Brain microvascular endothelial cell (primary cell): Measurements from ENCODE around the gene GDAP1L1.
A peak's percentile ranks its signal among the peaks of the same experiment; 100 is the strongest.

Experiments
- DNase-seq: peaks from one replicate; pipeline ENCODE4 v3.0.0-alpha.2; 2020
- H3K27ac ChIP-seq: fragments of 250-450 bp; sonication (Bioruptor Pico); 2 replicates; pipeline ENCODE4 v1.5.1; 2020; ENCODE audit warnings: mild to moderate bottlenecking, moderate library complexity
- H3K27me3 ChIP-seq: fragments of 250-450 bp; sonication (Bioruptor Pico); replicated peaks from 2 replicates; pipeline ENCODE4 v1.5.1; 2020; ENCODE audit warnings: mild to moderate bottlenecking
- H3K36me3 ChIP-seq: fragments of 250-450 bp; sonication (Bioruptor Pico); replicated peaks from 2 replicates; pipeline ENCODE4 v1.5.1; 2020; ENCODE audit warnings: mild to moderate bottlenecking
- H3K4me3 ChIP-seq: 2 replicates; pipeline ENCODE4 v1.5.1; 2011; ENCODE audit warnings: low read depth, mild to moderate bottlenecking, control low read depth, low read length, moderate library complexity
- CTCF ChIP-seq: IDR thresholded peaks from 2 replicates; pipeline ENCODE4 v1.5.1; 2011; ENCODE audit warnings: low read depth, mild to moderate bottlenecking, moderate library complexity, low read length, control low read depth, inconsistent platforms; ENCODE audit errors: missing control alignments
- in situ Hi-C: cut with HindIII; loops from 2 replicates; pipeline ENCODE4 v1.10.0; 2017; ENCODE audit warnings: low sequenced_read_pairs, low pct_ligation_motif_present

GDAP1L1 gene

DNA sequence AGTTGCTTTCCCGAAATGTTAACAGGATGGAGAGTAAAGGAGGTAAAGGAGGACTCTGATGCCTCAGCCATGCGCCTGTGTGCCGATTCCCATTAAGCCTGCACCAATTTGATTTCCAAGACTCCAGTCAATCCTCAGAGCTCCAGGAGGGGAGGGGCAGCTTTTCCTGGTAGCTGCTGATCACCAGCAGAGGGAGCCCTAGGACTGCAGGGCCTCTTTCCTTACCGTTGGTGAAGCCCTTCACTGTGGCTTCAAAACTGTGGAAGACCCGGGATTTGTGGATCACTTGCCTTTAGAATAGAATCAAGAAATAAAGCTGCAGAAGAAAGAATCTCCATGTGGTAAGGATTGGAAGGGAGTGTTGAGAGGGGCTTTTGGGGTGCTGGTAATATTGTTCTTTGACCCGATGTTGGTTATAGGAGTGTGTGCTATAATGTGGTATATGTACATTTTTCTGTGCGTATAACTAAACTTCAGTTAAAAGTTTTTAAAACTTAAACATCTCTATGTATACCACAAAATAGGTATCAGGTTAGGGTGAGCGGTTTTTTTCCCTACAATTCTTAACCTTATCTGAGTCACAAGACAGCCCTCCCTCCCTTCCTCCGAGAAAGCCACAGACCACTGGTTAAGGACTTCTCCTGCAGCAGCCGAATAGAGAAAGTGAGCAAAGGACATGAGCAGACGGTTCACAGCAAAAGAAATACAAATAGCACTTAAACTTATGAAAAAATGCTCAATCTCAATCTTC, 29.6 kb upstream of the GDAP1L1 start:
- Histone ChIP-seq H3K27ac (no peak overlapping the region), H3K4me3 (no peak overlapping the region), H3K36me3 (no peaks in the 10 kb centered on the region), H3K27me3 (no peaks in the 10 kb centered on the region)
- TF ChIP-seq CTCF: peak; percentile 98
- DNase-seq: peak; percentile 58
- in situ Hi-C loops: no loop called here

GRCh38 chr20:44218446-44218845, 28.7 kb upstream of the GDAP1L1 start:
- no peak for DNase-seq
- TF ChIP-seq CTCF: no peak
- in situ Hi-C loops: no loop called here
- Histone ChIP-seq H3K36me3 (no peaks in the 10 kb centered on the region), H3K27me3 (no peaks in the 10 kb centered on the region), H3K27ac (no peak overlapping the region), H3K4me3 (no peak overlapping the region)

DNA sequence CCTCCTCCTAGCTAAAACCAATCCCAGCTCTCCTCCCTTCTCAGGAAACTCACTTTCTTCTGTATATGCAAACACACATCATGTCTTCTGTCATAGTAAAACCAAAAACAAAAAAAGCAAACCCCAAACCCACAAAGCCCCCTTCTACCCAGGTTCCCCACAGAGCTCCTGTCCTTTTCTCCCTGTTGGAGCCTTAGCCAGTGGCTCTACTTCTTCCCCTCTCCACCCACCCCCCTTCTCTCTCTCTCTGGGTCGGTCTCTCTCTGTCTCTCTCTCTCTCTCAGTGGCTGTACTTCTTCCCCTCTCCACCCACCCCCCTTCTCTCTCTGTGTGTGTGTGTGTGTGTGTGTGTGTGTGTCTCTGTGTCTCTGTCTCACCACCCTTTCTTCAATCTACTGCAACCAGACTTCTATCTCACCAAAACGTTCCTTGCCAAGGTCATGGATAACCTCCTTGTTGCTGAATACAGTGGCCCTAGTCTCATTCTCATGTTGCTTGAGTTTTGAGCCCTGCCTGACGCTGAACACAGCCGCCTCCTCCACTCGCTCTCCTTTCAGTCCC, 27.9 kb upstream of the GDAP1L1 start:
- no peak overlapping the region for H3K27ac ChIP-seq
- TF ChIP-seq CTCF: no peak

DNA sequence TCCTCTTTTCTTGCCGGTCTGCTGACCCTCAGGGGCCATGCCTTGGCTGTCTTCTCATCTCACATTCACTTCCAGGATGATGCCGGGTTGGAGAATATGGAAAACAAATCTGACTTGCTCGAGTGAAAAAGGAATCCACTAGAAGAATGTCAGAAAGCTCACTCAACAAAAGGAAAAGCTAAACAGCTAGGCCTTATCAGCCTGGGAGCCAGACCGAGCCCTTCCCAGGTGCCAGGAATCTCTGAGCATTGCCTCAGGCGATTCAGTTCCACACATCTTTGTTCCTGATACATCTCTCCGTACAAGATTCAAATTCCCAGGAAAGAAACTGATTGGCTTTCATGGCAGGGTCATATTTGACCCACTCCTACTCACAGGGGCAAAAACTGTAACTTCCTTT, 27.3 kb upstream of the GDAP1L1 start:
- H3K36me3 ChIP-seq: no peaks in the 10 kb centered on the region
- in situ Hi-C loops: no loop called here
- H3K27me3 ChIP-seq: no peaks in the 10 kb centered on the region
- DNase-seq: no peak
- H3K4me3 ChIP-seq: no peak overlapping the region
- TF ChIP-seq CTCF: no peak
- H3K27ac ChIP-seq: no peak overlapping the region

More for the DNA sequence above, 27.9 kb upstream of the GDAP1L1 start:
- H3K27me3 ChIP-seq: no peaks in the 10 kb centered on the region
- no peak for DNase-seq
- H3K36me3 ChIP-seq: no peaks in the 10 kb centered on the region
- in situ Hi-C loops: no loop called here
- H3K4me3 ChIP-seq: no peak overlapping the region

DNA sequence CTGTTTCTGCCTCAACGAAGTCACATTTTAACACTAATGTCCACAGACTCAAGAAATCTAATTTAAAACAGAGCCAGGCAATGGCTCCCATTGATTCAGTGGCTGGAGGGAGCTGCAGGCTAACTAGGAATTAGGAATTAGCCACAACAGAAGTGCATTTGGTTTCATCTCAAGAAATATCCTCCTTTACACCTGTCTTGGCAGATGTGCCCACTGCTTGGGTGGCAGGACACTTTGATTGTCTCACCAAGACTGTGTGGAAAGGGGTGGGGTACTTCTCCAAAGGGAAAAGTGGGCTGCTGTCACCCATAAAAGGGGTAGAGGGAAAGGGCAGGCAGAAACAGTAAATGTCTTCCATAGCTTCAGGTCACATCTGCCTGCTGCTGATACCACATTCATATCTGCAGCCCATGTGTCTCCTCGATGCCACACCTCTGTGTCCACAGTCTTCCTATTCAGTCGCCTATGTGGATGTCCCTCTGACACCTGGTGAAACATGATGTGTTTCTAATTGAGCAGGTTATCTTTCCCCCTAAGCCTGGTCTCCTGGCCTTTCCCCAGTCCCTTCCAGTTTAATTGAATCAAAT, 25.6 kb upstream of the GDAP1L1 start:
- no peak overlapping the region for H3K4me3 ChIP-seq
- DNase-seq: no peak
- no peaks in the 10 kb centered on the region for H3K27me3 ChIP-seq
- no peak for TF ChIP-seq CTCF
- no peaks in the 10 kb centered on the region for H3K36me3 ChIP-seq
- H3K27ac ChIP-seq: no peak overlapping the region
- in situ Hi-C loops: no loop called here

GRCh38 chr20:44222027-44222426, 25.1 kb upstream of the GDAP1L1 start:
- in situ Hi-C loops: no loop called here
- no peak for TF ChIP-seq CTCF
- Histone ChIP-seq H3K27me3 (no peaks in the 10 kb centered on the region), H3K27ac (no peak overlapping the region), H3K36me3 (no peaks in the 10 kb centered on the region), H3K4me3 (no peak overlapping the region)
- no peak for DNase-seq
